ENCODE measurements around the gene NDUFB4. TPM values are rescaled to one million over a fixed set of nuclear protein-coding genes. Genes with fewer than 3 reads are reported as not detected.

NDUFB4 gene
- total and polyA plus RNA-seq, 10 donors: 65.9 to 158 (median 84.6) TPM

GRCh38 chr3:120649830-120650233 lies 53.7 kb downstream of the NDUFB4 start:
- H3K27ac ChIP-seq: no peak overlapping the region
- no peak for DNase-seq
- TF ChIP-seq POLR2AphosphoS5 (IDR thresholded peaks at IDR 0.05) (no peak), POLR2A (IDR thresholded peaks at IDR 0.05) (no peak), CTCF (IDR thresholded peaks at IDR 0.05 in 8 of 11, conservative IDR thresholded peaks at IDR 0.05 in 3 of 11) (no peak)
- no peak overlapping the region for H3K4me3 ChIP-seq
- intact Hi-C loops (cut with DNase I; ENCODE audit: low total_unique reads): no loop called here
- H3K27me3 ChIP-seq (replicated peaks in 1 of 7): no peaks in the 10 kb centered on the region
- H3K9me3 ChIP-seq: no peaks in the 10 kb centered on the region
- no peaks in the 10 kb centered on the region for H3K4me1 ChIP-seq
- WGBS, 5 donors: 48 to 62% (median 52%) methylated on average over 3 of the region's 3 CpGs
- H3K36me3 ChIP-seq: no peaks in the 10 kb centered on the region

DNA sequence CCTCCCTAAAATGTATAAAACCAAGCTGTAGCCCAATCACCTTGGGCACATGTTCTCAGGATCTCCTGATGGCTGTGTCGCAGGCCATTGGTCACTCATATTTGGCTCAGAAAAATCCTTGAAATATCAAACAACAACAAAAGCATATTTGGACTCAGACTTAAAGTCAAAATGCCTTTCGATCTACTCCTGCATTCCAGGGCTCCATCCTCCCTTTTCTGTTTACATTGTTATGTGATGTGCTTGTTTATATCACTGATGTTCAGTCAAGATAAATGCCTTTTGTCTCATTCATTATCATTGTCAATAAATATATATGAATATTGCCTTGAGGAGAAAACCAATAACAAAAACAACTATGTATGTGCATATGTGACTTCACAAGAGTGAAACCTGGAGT lies 54.2 kb downstream of the NDUFB4 start:
- TF ChIP-seq POLR2A (IDR thresholded peaks at IDR 0.05): no peak
- TF ChIP-seq CTCF (IDR thresholded peaks at IDR 0.05 in 8 of 11, conservative IDR thresholded peaks at IDR 0.05 in 3 of 11): no peak
- TF ChIP-seq POLR2AphosphoS5 (IDR thresholded peaks at IDR 0.05): no peak

More for the DNA sequence above, 54.2 kb downstream of the NDUFB4 start:
- Histone ChIP-seq H3K4me1 (no peaks in the 10 kb centered on the region), H3K27ac (no peak overlapping the region), H3K9me3 (no peaks in the 10 kb centered on the region), H3K36me3 (no peaks in the 10 kb centered on the region), H3K4me3 (no peak overlapping the region), H3K27me3 (replicated peaks in 1 of 7) (no peaks in the 10 kb centered on the region)
- 86 to 96% (median 89%) methylated on average over 2 of the region's 2 CpGs for WGBS, 5 donors
- no peak for DNase-seq
- intact Hi-C loops (cut with DNase I; ENCODE audit: low total_unique reads): no loop called here

Other genes with a start within 250 kb of the NDUFB4 start
- gene LRRC58, start 247.0 kb upstream of the NDUFB4 start, total RNA-seq: 10 to 100 TPM; 18.9 to 38.7 (median 23.0) TPM
- gene LRRC58, start 247.0 kb upstream of the NDUFB4 start, polyA plus RNA-seq: 1 to 10 TPM; 4.2 to 6.1 (median 5.4) TPM
- 100 to 1,000 TPM in 5 of 7 donors, 10 to 100 TPM in 2; 84.4 to 228 (median 115) TPM for gene FSTL1, start 145.3 kb upstream of the NDUFB4 start, total RNA-seq
- gene FSTL1, start 145.3 kb upstream of the NDUFB4 start, polyA plus RNA-seq: 10 to 100 TPM in 2 of 3 donors, 1 to 10 TPM in 1; 6.7 to 18.1 (median 17.9) TPM
- gene HGD, start 85.9 kb downstream of the NDUFB4 start, total RNA-seq: 1 to 10 TPM in 2 of 7 donors, under 1 TPM in 4, not detected in 1; 0.17 to 2.8 (median 0.89) TPM
- 1 to 10 TPM in 1 of 3 donors, under 1 TPM in 2; 0.45 to 2.6 (median 0.55) TPM for gene HGD, start 85.9 kb downstream of the NDUFB4 start, polyA plus RNA-seq
- gene RABL3, start 146.2 kb downstream of the NDUFB4 start, total RNA-seq: 10 to 100 TPM; 12.0 to 24.0 (median 19.1) TPM
- 1 to 10 TPM; 4.3 to 7.6 (median 5.3) TPM for gene RABL3, start 146.2 kb downstream of the NDUFB4 start, polyA plus RNA-seq
- 10 to 100 TPM; 18.7 to 28.3 (median 21.3) TPM for gene GTF2E1, start 146.4 kb downstream of the NDUFB4 start, total RNA-seq
- gene GTF2E1, start 146.4 kb downstream of the NDUFB4 start, polyA plus RNA-seq: 1 to 10 TPM; 5.2 to 9.0 (median 6.7) TPM